NT2/D1 (cell line): Measurements from ENCODE around the gene ARHGEF19.

Experiments
- SUZ12 ChIP-seq: IDR thresholded peaks from 2 replicates; pipeline ENCODE4 v1.6.1; 2011; ENCODE audit not compliant: insufficient read length, insufficient read depth; ENCODE audit errors: extremely low read depth
- YY1 ChIP-seq: IDR thresholded peaks from 2 replicates; pipeline ENCODE4 v1.6.1; 2011; ENCODE audit not compliant: insufficient read length, insufficient read depth
- ZNF274 ChIP-seq: IDR thresholded peaks from 2 replicates; pipeline ENCODE4 v1.6.1; 2011; ENCODE audit warnings: mild to moderate bottlenecking, low read depth, low read length

- TF ChIP-seq ZNF274 (no peak), YY1 (no peak), SUZ12 (no peak)
Measured at GRCh38 chr1:16213013-16213412, 561 bp upstream of the ARHGEF19 start.
